ENCODE data around the gene PRSS16. TPM values are rescaled to one million over a fixed set of nuclear protein-coding genes. Genes with fewer than 3 reads are reported as not detected.
"Not testable (repeated sequence)": the region's sequence is repeated elsewhere in the genome, so short reads cannot be mapped to it uniquely, and the experiment has no call there.

PRSS16 gene
- total and polyA plus RNA-seq, 8 donors = 14.0 to 30.1 (median 22.3) TPM

DNA sequence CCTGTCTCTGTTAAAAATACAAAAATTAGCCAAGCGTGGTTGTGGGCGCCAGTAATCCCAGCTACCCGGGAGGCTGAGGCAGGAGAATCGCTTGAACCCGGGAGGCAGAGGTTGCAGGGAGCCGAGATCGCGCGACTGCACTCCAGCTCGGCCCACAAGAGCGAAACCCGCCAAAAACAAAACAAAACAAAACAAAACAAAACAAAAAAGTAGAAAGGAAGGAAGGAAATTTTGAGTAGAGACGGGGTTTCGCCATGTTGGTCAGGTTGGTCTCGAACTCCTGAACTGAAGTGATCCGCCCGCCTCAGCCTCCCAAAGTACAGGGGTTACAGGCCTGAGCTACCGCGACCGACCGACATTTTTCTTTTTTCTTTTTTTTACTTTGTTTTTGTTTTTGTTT lies 30.6 kb upstream of the PRSS16 start:
- Histone ChIP-seq H3K27me3 (peaks cover 0 to 30% (median 7%) of the 10 kb centered on the region in 4 donors), H3K9me3 (no peaks in the 10 kb centered on the region), H3K36me3 (no peaks in the 10 kb centered on the region), H3K4me3 (no peak overlapping the region), H3K27ac (no peak overlapping the region), H3K4me1 (no peaks in the 10 kb centered on the region)
- 87 to 89% methylated on average over 21 of the region's 21 CpGs for WGBS, 2 donors
- intact Hi-C loops (cut with DNase I) = no loop called here
- ATAC-seq (no peak), DNase-seq (no peak), FAIRE-seq (no peak)
- TF ChIP-seq, protein P1, sequence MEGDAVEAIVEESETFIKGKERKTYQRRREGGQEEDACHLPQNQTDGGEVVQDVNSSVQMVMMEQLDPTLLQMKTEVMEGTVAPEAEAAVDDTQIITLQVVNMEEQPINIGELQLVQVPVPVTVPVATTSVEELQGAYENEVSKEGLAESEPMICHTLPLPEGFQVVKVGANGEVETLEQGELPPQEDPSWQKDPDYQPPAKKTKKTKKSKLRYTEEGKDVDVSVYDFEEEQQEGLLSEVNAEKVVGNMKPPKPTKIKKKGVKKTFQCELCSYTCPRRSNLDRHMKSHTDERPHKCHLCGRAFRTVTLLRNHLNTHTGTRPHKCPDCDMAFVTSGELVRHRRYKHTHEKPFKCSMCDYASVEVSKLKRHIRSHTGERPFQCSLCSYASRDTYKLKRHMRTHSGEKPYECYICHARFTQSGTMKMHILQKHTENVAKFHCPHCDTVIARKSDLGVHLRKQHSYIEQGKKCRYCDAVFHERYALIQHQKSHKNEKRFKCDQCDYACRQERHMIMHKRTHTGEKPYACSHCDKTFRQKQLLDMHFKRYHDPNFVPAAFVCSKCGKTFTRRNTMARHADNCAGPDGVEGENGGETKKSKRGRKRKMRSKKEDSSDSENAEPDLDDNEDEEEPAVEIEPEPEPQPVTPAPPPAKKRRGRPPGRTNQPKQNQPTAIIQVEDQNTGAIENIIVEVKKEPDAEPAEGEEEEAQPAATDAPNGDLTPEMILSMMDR (IDR thresholded peaks at IDR 0.05) = no peak

DNA sequence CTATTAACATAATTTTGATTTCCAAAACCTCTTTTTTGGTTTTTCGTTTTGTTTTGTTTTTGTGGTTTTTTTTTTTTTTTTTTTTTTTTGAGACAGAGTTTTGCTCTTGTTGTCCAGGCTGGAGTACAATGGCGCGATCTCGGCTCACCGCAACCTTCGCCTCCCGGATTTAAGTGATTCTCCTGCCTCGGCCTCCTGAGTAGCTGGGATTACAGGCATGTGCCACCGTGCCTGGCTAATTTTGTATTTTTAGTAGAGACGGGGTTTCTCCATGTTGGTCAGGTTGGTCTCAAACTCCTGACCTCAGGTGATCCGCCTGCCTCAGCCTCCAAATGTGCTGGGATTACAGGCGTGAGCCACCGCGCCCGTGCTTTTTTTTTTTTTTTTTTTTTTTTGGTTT lies 24.5 kb upstream of the PRSS16 start:
- H3K9me3 ChIP-seq; FAIRE-seq; intact Hi-C loops (cut with DNase I); DNase-seq; H3K36me3 ChIP-seq; H3K4me3 ChIP-seq; H3K4me1 ChIP-seq; H3K27ac ChIP-seq; ATAC-seq: not testable (repeated sequence)
- 85 to 91% methylated on average over 15 of the region's 15 CpGs for WGBS, 2 donors
- H3K27me3 ChIP-seq = peaks cover 0 to 23% (median 3%) of the 10 kb centered on the region in 4 donors

DNA sequence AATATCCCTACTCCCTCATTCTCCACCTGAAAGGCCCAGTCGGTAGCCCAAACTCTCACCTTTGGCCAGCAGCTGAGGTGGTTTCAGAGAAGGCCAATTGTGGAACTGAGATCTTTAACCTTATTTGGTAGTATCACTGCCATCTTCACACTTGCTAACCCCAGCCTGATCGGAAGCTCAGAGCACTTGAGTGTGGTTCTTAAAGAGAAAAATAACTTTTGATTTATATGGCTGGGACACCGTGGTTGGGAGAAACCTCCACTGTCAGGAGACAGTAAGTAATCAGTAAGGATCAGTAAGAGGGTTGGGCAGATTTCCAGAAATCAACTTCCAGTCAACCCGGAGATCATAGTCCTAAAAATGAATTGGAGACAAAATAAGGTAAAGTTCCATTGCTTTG lies 22.8 kb upstream of the PRSS16 start:
- ATAC-seq (no peak), DNase-seq (no peak), FAIRE-seq (no peak)
- Histone ChIP-seq H3K27ac (no peak overlapping the region), H3K27me3 (peaks cover 0 to 39% (median 6%) of the 10 kb centered on the region in 4 donors), H3K9me3 (no peaks in the 10 kb centered on the region), H3K36me3 (no peaks in the 10 kb centered on the region), H3K4me3 (no peak overlapping the region), H3K4me1 (no peaks in the 10 kb centered on the region)
- intact Hi-C loops (cut with DNase I) = no loop called here
- 58 to 60% methylated on average over 4 of the region's 4 CpGs for WGBS, 2 donors
- TF ChIP-seq, protein P1 (IDR thresholded peaks at IDR 0.05) = no peak

DNA sequence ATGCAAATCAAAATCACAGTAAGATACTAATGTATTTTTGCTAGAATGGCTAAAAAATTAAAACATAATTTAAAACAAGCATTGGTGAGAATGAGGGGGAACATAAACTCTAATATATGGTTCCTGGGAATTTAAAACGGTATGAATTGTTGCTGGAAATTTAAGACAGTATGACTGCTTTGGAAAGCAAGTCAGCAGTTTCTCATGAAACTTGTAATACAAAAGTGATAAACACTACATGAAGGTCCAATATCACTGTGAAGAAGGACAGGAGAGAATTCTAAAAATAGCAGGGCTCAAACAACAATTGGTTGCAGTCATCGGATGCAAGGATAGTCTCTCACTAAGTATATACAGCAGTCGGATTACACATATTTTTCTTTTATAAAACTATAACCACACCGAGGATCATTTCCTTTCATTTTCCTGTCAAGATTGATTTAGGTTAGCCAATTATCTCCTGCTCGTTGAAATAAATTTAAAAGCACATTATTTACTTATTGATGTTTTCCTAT lies 18.5 kb upstream of the PRSS16 start:
- TF ChIP-seq, protein P1 (IDR thresholded peaks at IDR 0.05) = no peak
- Histone ChIP-seq H3K4me3 (no peak overlapping the region), H3K36me3 (no peaks in the 10 kb centered on the region), H3K9me3 (no peaks in the 10 kb centered on the region), H3K4me1 (no peaks in the 10 kb centered on the region), H3K27ac (no peak overlapping the region), H3K27me3 (peaks cover 0 to 39% (median 10%) of the 10 kb centered on the region in 4 donors)
- FAIRE-seq = no peak
- ATAC-seq = no peak
- intact Hi-C loops (cut with DNase I) = no loop called here
- 64 to 73% methylated on average over 5 of the region's 5 CpGs for WGBS, 2 donors
- no peak for DNase-seq

DNA sequence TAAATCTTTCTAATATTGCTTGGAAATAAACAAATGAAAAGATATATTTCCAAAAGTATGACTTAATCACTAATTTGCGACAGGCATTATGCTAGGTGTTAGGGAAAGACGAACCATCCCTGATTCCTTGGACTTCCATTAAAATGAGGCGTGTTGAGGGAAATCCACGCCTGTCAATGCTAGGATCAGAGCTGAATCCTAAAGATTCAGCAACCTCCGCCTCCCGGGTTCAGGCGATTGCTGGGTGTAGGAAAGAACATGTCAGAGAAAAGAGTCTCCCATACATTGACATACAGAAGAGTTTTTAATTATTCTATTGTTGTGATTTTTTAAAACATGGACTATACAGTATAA lies 16.8 kb upstream of the PRSS16 start:
- DNase-seq (no peak), ATAC-seq (no peak), FAIRE-seq (no peak)
- H3K9me3 ChIP-seq = no peaks in the 10 kb centered on the region
- H3K36me3 ChIP-seq = no peaks in the 10 kb centered on the region
- WGBS, 2 donors = 28 to 32% methylated on average over 7 of the region's 7 CpGs
- no peak overlapping the region for H3K27ac ChIP-seq
- intact Hi-C loops (cut with DNase I) = no loop called here
- H3K4me3 ChIP-seq = no peak overlapping the region
- TF ChIP-seq, protein P1 (IDR thresholded peaks at IDR 0.05) = no peak
- no peaks in the 10 kb centered on the region for H3K4me1 ChIP-seq
- H3K27me3 ChIP-seq = peaks cover 0 to 54% (median 22%) of the 10 kb centered on the region in 4 donors
